Parathyroid adenoma (tissue), 2 donors: ENCODE measurements around the gene P2RX3.

ENCODE experiments used
- H2AFZ ChIP-seq: fragments of 300-600 bp; sonication (generic); one replicate; pipeline ENCODE4 v1.7.0; 2017; ENCODE audit warnings: antibody characterized with exemption, mild to moderate bottlenecking
- H3K27ac ChIP-seq: fragments of 300-600 bp; sonication (generic); one replicate; pipeline ENCODE4 v1.7.0; 2017
- H3K27me3 ChIP-seq: fragments of 300-600 bp; sonication (generic); one replicate; pipeline ENCODE4 v1.7.0; 2017; ENCODE audit warnings: low read length; ENCODE audit not compliant: control insufficient read depth, insufficient read depth
- H3K36me3 ChIP-seq: fragments of 300-600 bp; sonication (generic); one replicate; pipeline ENCODE4 v1.7.0; 2017; ENCODE audit warnings: low read length; ENCODE audit not compliant: control insufficient read depth, insufficient read depth
- H3K4me1 ChIP-seq: fragments of 300-600 bp; sonication (generic); one replicate; pipeline ENCODE4 v1.7.0; 2017; ENCODE audit warnings: control low read depth
- H3K4me2 ChIP-seq: fragments of 300-600 bp; sonication (generic); one replicate; pipeline ENCODE4 v1.7.0; 2017; ENCODE audit warnings: low read length
- H3K4me3 ChIP-seq: fragments of 300-600 bp; sonication (generic); one replicate; pipeline ENCODE4 v1.7.0; 2017; ENCODE audit warnings: low read depth, low read length
- H3K79me2 ChIP-seq: fragments of 300-600 bp; sonication (generic); one replicate; pipeline ENCODE4 v1.7.0; 2017; ENCODE audit warnings: control low read depth
- H3K9ac ChIP-seq: fragments of 300-600 bp; sonication (generic); one replicate; pipeline ENCODE4 v1.7.0; 2017; ENCODE audit warnings: mild to moderate bottlenecking
- H3K9me3 ChIP-seq: fragments of 300-600 bp; sonication (generic); one replicate; pipeline ENCODE4 v1.7.0; 2017; ENCODE audit warnings: low read length; ENCODE audit not compliant: control insufficient read depth
- CTCF ChIP-seq: fragments of 300-600 bp; sonication (generic); IDR thresholded peaks from one replicate; pipeline ENCODE4 v1.7.0; 2017; ENCODE audit warnings: antibody characterized with exemption, mild to moderate bottlenecking
- donor health status: primary hyperparathyroidism.

Gene P2RX3

DNA sequence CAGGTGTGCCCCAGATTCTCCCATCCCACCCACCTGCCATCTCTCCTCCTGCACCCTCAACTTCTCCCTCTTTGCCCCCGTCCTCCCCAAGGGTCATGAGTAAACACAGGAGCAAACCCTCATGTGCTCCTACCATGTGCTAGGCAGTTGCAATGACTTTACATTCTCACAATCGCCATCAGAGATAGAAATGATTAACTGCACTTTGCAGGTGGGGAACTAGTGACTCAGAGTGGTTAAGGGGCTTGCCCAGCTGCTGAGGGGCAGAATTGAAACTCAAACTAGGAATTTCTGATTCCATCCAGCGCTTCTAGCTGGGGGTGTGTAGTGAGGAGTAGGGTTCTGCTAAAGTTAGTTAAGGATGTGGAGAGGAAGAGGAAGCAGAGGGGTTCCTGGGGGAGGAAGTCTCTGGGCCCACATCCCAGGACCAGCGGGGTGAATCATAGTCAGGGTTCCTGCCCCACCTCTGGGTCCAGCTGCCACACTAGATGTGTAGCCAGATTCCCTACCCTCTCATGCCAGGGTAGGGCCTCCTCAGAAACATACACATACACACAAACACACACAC, 68.3 kb downstream of the P2RX3 start:
- Histone ChIP-seq H3K4me1 (no peaks in the 10 kb centered on the region), H2AFZ (no peak overlapping the region), H3K36me3 (no peaks in the 10 kb centered on the region), H3K27me3 (no peaks in the 10 kb centered on the region), H3K27ac (no peak overlapping the region), H3K4me2 (no peak overlapping the region), H3K4me3 (no peak overlapping the region), H3K9me3 (no peaks in the 10 kb centered on the region), H3K9ac (no peak overlapping the region), H3K79me2 (no peaks in the 10 kb centered on the region)
- TF ChIP-seq CTCF, result no peak

DNA sequence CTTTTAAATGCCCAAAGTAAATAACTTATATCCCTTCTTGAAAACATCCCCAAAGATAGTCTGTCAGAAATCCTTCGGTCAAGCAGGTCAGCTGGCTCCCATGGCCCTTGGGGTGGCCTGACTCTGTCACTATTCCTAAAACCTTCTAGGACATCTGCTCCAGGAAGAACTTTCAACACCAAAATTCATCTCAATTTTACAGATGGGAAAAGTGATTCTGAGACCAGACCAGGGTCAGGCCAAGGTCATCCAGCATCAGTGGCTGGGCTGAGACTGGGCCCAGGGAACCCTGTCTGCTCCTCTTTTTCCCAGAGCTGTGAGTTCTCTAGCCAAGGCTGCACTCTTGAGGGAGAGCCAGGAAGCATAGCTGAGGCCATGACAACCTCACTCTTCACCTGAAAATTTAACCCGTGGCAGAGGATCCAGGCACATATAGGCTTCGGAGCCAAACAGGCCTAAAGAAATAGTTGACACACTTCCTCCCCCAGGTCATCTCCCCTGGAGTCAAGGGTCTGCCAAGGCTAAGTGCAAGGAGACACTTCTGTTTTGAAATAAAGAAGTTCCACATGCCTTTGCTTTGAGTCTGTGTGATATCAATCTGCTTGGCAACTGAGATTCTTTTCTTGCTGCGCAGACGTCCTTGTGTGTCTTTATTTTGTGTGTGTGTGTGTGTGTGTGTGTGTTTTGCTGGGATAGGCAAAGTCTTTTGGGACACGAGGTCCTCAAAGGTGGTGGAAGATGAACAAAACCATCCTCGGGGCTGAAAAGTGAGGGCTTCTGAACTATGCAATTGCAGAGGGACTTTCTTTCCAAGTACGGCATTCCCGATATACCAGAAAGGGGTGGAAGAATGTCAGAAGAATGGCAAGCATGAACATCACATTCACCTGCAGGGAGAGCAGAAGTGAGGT, 69.1 kb downstream of the P2RX3 start:
- Histone ChIP-seq H3K36me3 (no peaks in the 10 kb centered on the region), H3K4me1 (no peaks in the 10 kb centered on the region)
- no peak for TF ChIP-seq CTCF

GRCh38 chr11:57407941-57408475, 69.9 kb downstream of the P2RX3 start:
- Histone ChIP-seq H3K9ac (no peak overlapping the region), H3K79me2 (no peaks in the 10 kb centered on the region), H3K36me3 (no peaks in the 10 kb centered on the region), H3K9me3 (no peaks in the 10 kb centered on the region), H3K27me3 (no peaks in the 10 kb centered on the region), H3K27ac (no peak overlapping the region), H3K4me2 (no peak overlapping the region), H3K4me3 (no peak overlapping the region), H3K4me1 (no peaks in the 10 kb centered on the region), H2AFZ (no peak overlapping the region)
- TF ChIP-seq CTCF, result no peak

More for the DNA sequence above, 69.1 kb downstream of the P2RX3 start:
- H3K27me3 ChIP-seq, result no peaks in the 10 kb centered on the region
- H3K4me3 ChIP-seq, result no peak overlapping the region
- no peaks in the 10 kb centered on the region for H3K9me3 ChIP-seq
- peak overlapping the region; percentile 24 for H3K27ac ChIP-seq
- H3K4me2 ChIP-seq, result no peak overlapping the region
- no peaks in the 10 kb centered on the region for H3K79me2 ChIP-seq
- no peak overlapping the region for H2AFZ ChIP-seq
- H3K9ac ChIP-seq, result no peak overlapping the region

DNA sequence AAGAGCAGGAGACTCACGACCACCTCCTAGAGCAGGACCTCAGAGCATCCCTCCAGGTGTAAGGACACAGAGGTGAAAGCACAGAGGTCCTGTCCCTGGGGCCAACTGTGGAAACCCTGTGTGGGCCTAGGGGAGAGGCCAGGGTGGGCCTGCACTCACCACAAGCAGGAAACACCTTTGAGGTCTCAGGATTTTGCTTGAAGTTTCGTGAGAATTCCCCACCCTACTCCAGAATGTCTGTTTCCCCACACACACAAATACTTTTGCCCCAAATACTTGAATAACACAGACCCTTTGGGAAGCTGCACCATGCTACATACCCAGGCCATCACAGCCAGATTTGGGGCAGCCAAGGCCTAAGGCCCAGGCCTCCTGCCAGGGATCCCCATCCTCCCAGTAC, 70.6 kb downstream of the P2RX3 start:
- no peak overlapping the region for H3K27ac ChIP-seq
- H3K4me1 ChIP-seq, result no peaks in the 10 kb centered on the region
- no peak for TF ChIP-seq CTCF
- no peak overlapping the region for H3K9ac ChIP-seq
- H3K79me2 ChIP-seq, result no peaks in the 10 kb centered on the region
- H2AFZ ChIP-seq, result no peak overlapping the region
- no peaks in the 10 kb centered on the region for H3K36me3 ChIP-seq
- no peak overlapping the region for H3K4me3 ChIP-seq
- no peaks in the 10 kb centered on the region for H3K27me3 ChIP-seq
- no peaks in the 10 kb centered on the region for H3K9me3 ChIP-seq
- no peak overlapping the region for H3K4me2 ChIP-seq
